Stimulated activated CD4-positive, alpha-beta T cell treated with anti-CD3 and anti-CD28 coated beads, Interleukin-12 subunit alpha, Interleukin-12 subunit beta, amount 100 ng/mL, for 48 hours (primary cell): ENCODE measurements around the gene CASKIN1.
"Not testable (repeated sequence)": the region's sequence is repeated elsewhere in the genome, so short reads cannot be mapped to it uniquely, and the experiment has no call there.

Source experiments
- DNase-seq, 3 donors: peaks; one replicate each; pipeline ENCODE4 v3.0.0-alpha.2; 2020; ENCODE audit warnings: low read depth in 2 of 3, low spot score in 1 of 3

CASKIN1 gene

GRCh38 chr16:2210009-2210332 is 13.6 kb upstream of the CASKIN1 start:
- no peak for DNase-seq

GRCh38 chr16:2209258-2210008 is 13.0 kb upstream of the CASKIN1 start:
- no peak for DNase-seq

- no peak for DNase-seq
Observed at GRCh38 chr16:2208772-2209171, 12.4 kb upstream of the CASKIN1 start.

GRCh38 chr16:2208308-2208707 is 11.9 kb upstream of the CASKIN1 start:
- DNase-seq: no peak

- DNase-seq: no peak
Observed at GRCh38 chr16:2207872-2208271, 11.5 kb upstream of the CASKIN1 start.

GRCh38 chr16:2206780-2207433 is 10.5 kb upstream of the CASKIN1 start:
- no peak for DNase-seq

- DNase-seq: no peak
Observed at GRCh38 chr16:2206420-2206779, 10.0 kb upstream of the CASKIN1 start.

GRCh38 chr16:2205967-2206313 is 9.5 kb upstream of the CASKIN1 start:
- DNase-seq: no peak

GRCh38 chr16:2205104-2205966 is 8.9 kb upstream of the CASKIN1 start, which contains the start of gene MLST8:
Gene MLST8, plus strand, starts transcription at chr16:2205454. Its CDS starts 632 bp downstream, at chr16:2206086.
- DNase-seq: peak; percentile 70 to 84 (median 73)

GRCh38 chr16:2204416-2205103 is 8.2 kb upstream of the CASKIN1 start:
- DNase-seq: no peak

- DNase-seq: not testable (repeated sequence)
Observed at GRCh38 chr16:2203119-2203688, 6.8 kb upstream of the CASKIN1 start.

- DNase-seq: no peak
Observed at GRCh38 chr16:2200313-2200712, 3.9 kb upstream of the CASKIN1 start.

- no peak for DNase-seq
Observed at GRCh38 chr16:2199621-2200139, 3.3 kb upstream of the CASKIN1 start.

GRCh38 chr16:2199095-2199494 is 2.7 kb upstream of the CASKIN1 start:
- DNase-seq: no peak

- no peak for DNase-seq
Observed at GRCh38 chr16:2198283-2198682, 1.9 kb upstream of the CASKIN1 start.

GRCh38 chr16:2197765-2198164 is 1.4 kb upstream of the CASKIN1 start:
- DNase-seq: no peak

- no peak for DNase-seq
Observed at GRCh38 chr16:2196981-2197511, 641 bp upstream of the CASKIN1 start.

GRCh38 chr16:2195322-2196161 is 863 bp downstream of the CASKIN1 start:
- no peak for DNase-seq

GRCh38 chr16:2194852-2195321 is 1.5 kb downstream of the CASKIN1 start:
- DNase-seq: peak in 2 of 3 donors; percentile 35 to 37
